NT2/D1 (cell line): ENCODE results near the gene NCF4.

Source experiments
- SUZ12 ChIP-seq: IDR thresholded peaks from 2 replicates; pipeline ENCODE4 v1.6.1; 2011; ENCODE audit not compliant: insufficient read length, insufficient read depth; ENCODE audit errors: extremely low read depth
- YY1 ChIP-seq: IDR thresholded peaks from 2 replicates; pipeline ENCODE4 v1.6.1; 2011; ENCODE audit not compliant: insufficient read length, insufficient read depth
- ZNF274 ChIP-seq: IDR thresholded peaks from 2 replicates; pipeline ENCODE4 v1.6.1; 2011; ENCODE audit warnings: mild to moderate bottlenecking, low read depth, low read length

- TF ChIP-seq YY1 (no peak), ZNF274 (no peak), SUZ12 (no peak)
These were observed 57.9 kb downstream of the NCF4 start for GRCh38 chr22:36918586-36919284.
